HL-60 (cell line): ENCODE results near the gene PRAMEF13.
"Not testable (repeated sequence)": the region's sequence is repeated elsewhere in the genome, so short reads cannot be mapped to it uniquely, and the experiment has no call there.

Experiments used
- DNase-seq, 2 experiments: peaks; one replicate each; pipeline ENCODE4 v3.0.0-alpha.2; 2010 to 2020; ENCODE audit warnings: low read depth in 1 of 2, low spot score in 1 of 2
- H3K27ac ChIP-seq: fragments of 250-450 bp; sonication (Bioruptor Pico); replicated peaks from 2 replicates; pipeline ENCODE4 v1.5.1; 2020; ENCODE audit warnings: mild to moderate bottlenecking, moderate library complexity
- H3K27me3 ChIP-seq: fragments of 250-450 bp; sonication (Bioruptor Pico); 2 replicates; pipeline ENCODE4 v1.5.1; 2021; ENCODE audit warnings: mild to moderate bottlenecking, moderate library complexity; ENCODE audit not compliant: insufficient read depth, poor library complexity, severe bottlenecking
- H3K4me3 ChIP-seq: replicated peaks from 2 replicates; pipeline ENCODE4 v1.5.1; 2011; ENCODE audit warnings: mild to moderate bottlenecking, control low read depth, low read length; ENCODE audit not compliant: insufficient read depth
- CTCF ChIP-seq: IDR thresholded peaks from one replicate; pipeline ENCODE4 v1.5.1; 2011; ENCODE audit warnings: low read length, control low read depth, inconsistent platforms; ENCODE audit not compliant: insufficient read depth
- GABPA ChIP-seq: IDR thresholded peaks from 2 replicates; pipeline ENCODE4 v1.6.1; 2012; ENCODE audit warnings: low read depth
- POLR2AphosphoS5 ChIP-seq: IDR thresholded peaks from 2 replicates; pipeline ENCODE4 v1.6.1; 2012; ENCODE audit warnings: low read depth
- REST ChIP-seq: IDR thresholded peaks from 2 replicates; pipeline ENCODE4 v1.6.1; 2012; ENCODE audit warnings: low read depth; ENCODE audit not compliant: insufficient replicate concordance
- SPI1 ChIP-seq: IDR thresholded peaks from 2 replicates; pipeline ENCODE4 v1.6.1; 2012; ENCODE audit warnings: low read depth, mild to moderate bottlenecking, borderline replicate concordance

Gene PRAMEF13

GRCh38 chr1:13228343-13228781 lies 27.2 kb upstream of the PRAMEF13 start:
- no peaks in the 10 kb centered on the region for H3K27me3 ChIP-seq
- no peak overlapping the region for H3K4me3 ChIP-seq
- TF ChIP-seq POLR2AphosphoS5 (no peak), GABPA (no peak), CTCF (peak; percentile 41), SPI1 (no peak), REST (no peak)
- DNase-seq: peak in 1 of 2 experiments; percentile 31
- no peak overlapping the region for H3K27ac ChIP-seq

- H3K27ac ChIP-seq, H3K27me3 ChIP-seq, H3K4me3 ChIP-seq: not testable (repeated sequence)
- DNase-seq: peak in 1 of 2 experiments; percentile 0
These were observed 26.3 kb upstream of the PRAMEF13 start for GRCh38 chr1:13227271-13228055.

- not testable (repeated sequence) for DNase-seq, H3K27me3 ChIP-seq, H3K4me3 ChIP-seq, H3K27ac ChIP-seq
These were observed 24.5 kb upstream of the PRAMEF13 start, which contains the start of gene PRAMEF18 for GRCh38 chr1:13225675-13226204. PRAMEF18 (minus strand) TSS chr1:13226154; CDS start chr1:13226106, 48 bp downstream.

GRCh38 chr1:13224480-13225060 lies 23.4 kb upstream of the PRAMEF13 start:
- no peaks in the 10 kb centered on the region for H3K27me3 ChIP-seq
- no peak for TF ChIP-seq SPI1
- no peak for TF ChIP-seq POLR2AphosphoS5
- TF ChIP-seq CTCF: no peak
- no peak for TF ChIP-seq GABPA
- TF ChIP-seq REST: no peak
- no peak overlapping the region for H3K4me3 ChIP-seq

GRCh38 chr1:13222788-13223187 lies 21.6 kb upstream of the PRAMEF13 start:
- not testable (repeated sequence) for H3K4me3 ChIP-seq, DNase-seq, H3K27ac ChIP-seq, H3K27me3 ChIP-seq

More at GRCh38 chr1:13224480-13225060, 23.4 kb upstream of the PRAMEF13 start:
- peak in 1 of 2 experiments; percentile 0 for DNase-seq
- no peak overlapping the region for H3K27ac ChIP-seq

- not testable (repeated sequence) for H3K27ac ChIP-seq, H3K27me3 ChIP-seq, DNase-seq, H3K4me3 ChIP-seq
These were observed 18.0 kb upstream of the PRAMEF13 start for GRCh38 chr1:13219203-13219602.

- not testable (repeated sequence) for DNase-seq, H3K27me3 ChIP-seq, H3K27ac ChIP-seq, H3K4me3 ChIP-seq
These were observed 15.4 kb upstream of the PRAMEF13 start for GRCh38 chr1:13216619-13217018.

- not testable (repeated sequence) for H3K4me3 ChIP-seq, H3K27ac ChIP-seq, H3K27me3 ChIP-seq, DNase-seq
These were observed 7.5 kb upstream of the PRAMEF13 start for GRCh38 chr1:13208712-13209111.
